C1 segment of cervical spinal cord (tissue), 14 donors: Measurements from ENCODE around the gene DOCK4.

Source experiments
- DNase-seq, 14 donors: peaks; one replicate each; lab custom pipeline; 2025; lab: John Stamatoyannopoulos, UW

DOCK4 gene

GRCh38 chr7:111775206-111775605 lies 431.0 kb downstream of the DOCK4 start:
- DNase-seq, result no peak

- no peak for DNase-seq
These were observed 433.5 kb downstream of the DOCK4 start for GRCh38 chr7:111772716-111773115.

DNA sequence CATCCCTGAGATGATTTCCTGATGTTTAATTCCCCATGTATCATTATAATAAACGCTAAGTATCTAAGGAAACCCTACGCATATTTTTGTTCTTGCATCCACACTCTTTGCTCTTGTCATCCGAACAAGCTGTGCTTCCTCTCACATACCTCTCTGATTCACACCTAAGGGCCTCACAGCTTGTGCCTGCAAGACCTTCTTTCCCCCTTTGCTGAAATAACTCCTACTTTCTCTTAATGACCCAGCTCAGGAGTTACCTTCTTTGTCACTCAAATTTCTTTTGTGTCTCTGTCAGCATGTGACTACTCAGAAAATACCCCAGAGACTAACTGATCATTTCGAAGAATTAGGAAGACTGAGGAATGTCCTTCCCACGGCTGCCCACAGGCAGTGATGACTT lies 434.6 kb downstream of the DOCK4 start:
- no peak for DNase-seq

DNA sequence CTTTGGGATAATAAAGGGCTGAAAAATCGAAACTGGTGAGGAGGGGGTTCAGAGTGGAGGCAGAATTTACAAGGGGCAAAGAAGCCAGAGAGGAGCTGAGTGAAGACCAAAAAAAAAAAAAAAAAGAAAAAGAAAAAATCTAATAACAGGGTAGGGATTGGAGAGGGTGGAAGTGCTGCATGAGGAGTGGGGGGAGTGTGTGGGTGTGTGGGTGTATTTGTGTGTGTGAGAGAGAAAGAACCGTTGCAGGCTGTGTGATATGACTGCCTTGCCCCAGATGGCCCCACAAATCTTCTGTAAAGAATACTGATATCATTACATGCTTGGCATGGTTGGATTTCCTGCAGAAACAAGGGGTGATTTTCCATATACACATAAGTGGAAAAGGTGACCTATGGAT lies 436.1 kb downstream of the DOCK4 start:
- no peak for DNase-seq

GRCh38 chr7:111765751-111766643 lies 440.2 kb downstream of the DOCK4 start:
- no peak for DNase-seq

DNA sequence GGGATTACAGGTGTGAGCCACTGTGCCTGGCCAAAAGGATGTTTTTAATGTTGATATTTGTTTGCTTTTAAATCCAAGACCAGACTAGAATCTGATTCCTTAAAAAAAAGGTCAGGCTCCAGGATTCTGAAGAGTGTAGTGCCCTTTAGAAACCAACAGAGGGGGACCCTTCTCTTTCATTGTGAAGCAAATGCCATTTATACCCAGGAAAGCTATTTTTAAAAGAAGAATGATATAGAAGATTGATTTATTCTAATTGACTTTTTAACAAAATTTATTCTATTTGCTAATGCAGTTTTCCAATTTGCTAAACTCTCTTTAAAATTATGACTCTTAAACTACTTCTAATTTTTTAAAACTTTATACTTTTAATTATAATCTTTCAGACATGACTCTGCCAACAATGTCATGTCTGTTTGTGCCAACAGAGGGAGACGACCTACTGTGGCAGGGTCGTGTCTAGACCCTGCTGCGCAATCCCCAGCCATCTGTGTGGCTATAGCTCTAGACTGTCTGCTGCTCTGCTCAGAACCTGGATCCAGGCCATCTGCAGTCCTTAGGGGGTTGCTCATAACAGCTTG lies 442.9 kb downstream of the DOCK4 start:
- DNase-seq, result no peak

DNA sequence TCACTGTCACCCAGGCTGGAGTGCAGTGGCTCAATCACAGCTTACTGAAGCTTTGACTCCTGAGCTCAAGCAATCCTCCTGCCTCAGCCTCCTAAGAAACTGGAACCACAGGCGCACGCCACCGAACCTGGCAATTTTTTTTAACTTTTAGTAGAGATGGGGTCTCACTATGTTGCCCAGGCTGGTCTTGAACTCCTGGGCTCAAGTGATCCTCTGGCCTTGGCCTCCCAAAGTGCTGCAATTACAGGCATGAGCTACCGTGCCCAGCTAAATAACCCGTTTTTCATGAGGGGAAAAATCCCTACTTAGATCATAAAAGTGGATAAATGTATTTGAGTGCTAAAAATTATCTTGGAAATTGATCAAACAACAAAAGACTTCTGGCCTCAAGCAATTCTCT lies 443.4 kb downstream of the DOCK4 start:
- no peak for DNase-seq

GRCh38 chr7:111762211-111762610 lies 444.0 kb downstream of the DOCK4 start:
- DNase-seq, result no peak

- peak in 2 of 14 donors; percentile 14 to 17 for DNase-seq
These were observed 446.2 kb downstream of the DOCK4 start for GRCh38 chr7:111760043-111760442.

- DNase-seq, result no peak
These were observed 447.9 kb downstream of the DOCK4 start for GRCh38 chr7:111758332-111758731.

DNA sequence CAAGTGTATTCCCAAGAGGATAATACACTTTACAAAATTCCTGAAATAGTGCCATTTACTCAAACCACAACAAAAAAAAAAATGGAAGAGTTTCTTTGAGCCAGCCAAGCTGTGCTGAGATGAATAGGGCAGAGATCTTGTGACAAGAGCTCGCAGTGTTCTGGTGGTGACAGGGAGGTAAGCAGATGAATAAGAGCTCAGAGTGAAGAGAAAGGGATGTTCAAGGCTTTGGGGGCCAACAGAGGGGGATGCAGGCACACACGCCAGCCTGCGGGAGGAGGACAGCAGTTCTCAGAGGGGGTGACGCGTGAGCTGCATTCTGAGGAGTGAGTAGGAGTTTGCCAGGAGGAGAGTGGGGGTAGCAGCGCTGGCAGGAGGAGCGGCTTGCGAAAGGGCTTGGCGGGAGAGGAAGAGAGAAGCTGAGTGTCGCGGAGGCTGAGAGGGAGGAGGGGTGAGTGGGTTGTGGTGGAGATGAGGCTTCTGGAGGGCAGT lies 449.5 kb downstream of the DOCK4 start:
- peak in 12 of 14 donors; percentile 31 to 89 (median 76) for DNase-seq

- peak in 1 of 14 donors; percentile 36 for DNase-seq
These were observed 450.8 kb downstream of the DOCK4 start for GRCh38 chr7:111755383-111755782.

DNA sequence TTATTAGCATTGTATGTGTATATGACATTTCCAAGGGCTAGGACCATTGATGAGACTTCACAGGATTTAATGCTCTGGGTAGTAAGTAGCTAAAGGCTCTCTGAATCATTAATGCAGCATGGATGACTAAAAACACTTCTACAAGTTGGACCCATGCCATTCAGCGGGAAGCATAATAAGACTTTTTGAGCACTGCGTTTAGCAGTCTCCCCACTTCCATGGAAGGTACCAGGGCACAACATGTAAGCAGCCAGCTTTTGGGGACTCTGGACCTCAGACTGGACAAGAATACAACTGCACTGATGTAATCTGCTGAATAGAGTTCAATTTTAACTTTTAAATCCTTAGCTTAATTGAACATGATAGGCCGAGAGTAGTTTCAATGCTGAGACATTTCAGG lies 452.2 kb downstream of the DOCK4 start:
- peak in 1 of 14 donors; percentile 22 for DNase-seq

GRCh38 chr7:111752022-111752582 lies 454.1 kb downstream of the DOCK4 start:
- DNase-seq, result peak in 6 of 14 donors; percentile 8 to 45 (median 21)

DNA sequence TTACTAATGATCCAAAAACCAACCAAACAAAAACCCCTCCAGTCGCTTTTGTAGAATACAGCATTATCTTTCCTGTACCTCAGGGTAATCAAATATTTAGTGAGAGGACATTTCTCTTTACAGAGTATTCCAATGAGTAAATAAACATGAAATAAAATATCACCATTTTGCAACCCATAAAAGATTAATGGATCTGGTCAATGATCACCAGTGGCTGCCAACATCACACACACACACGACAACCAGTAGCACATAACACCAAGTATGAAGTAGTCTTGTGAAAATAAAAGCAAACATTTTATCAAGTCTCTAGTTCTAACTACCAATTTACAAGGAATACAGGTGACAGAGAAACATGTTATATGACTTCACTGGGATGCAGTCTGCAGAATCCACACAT lies 455.3 kb downstream of the DOCK4 start:
- DNase-seq, result no peak

DNA sequence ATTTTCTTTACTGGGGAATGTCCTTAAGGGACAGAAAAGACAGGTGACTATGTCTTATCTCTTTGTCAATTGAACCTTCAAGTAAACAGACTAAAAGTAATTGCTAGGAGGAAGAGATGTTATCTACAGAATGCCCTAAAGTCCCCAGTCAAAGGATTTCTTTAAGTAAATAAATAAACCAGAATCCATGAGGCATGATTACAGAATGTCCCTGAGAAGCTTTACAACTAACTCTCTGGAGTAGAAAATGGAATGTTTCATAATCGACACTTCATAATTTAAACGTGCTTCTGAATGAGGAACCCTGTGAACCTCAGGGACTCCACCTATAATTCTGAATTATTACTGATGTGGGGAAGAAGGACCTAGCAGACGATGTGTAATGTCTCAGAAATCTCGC lies 456.0 kb downstream of the DOCK4 start:
- DNase-seq, result no peak

- no peak for DNase-seq
These were observed 456.6 kb downstream of the DOCK4 start for GRCh38 chr7:111749625-111750024.

GRCh38 chr7:111747718-111748117 lies 458.5 kb downstream of the DOCK4 start:
- DNase-seq, result no peak

DNA sequence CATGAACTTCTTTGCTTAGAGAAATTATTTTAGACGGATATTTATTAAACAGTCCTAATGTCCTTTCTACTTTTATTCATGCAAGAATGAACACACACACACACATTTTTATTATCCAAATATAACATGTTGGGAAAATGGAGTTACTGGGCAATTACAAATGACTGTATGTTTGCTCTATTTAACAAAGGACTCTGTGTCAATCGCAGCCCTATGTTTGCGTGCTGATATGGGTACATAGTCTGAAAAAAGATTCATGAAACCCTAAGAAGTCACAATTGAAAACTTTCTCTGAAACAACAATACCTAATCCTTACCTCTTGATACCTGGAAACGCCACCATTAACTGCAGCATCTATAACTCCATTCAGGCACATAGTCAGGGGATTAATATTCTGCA lies 459.2 kb downstream of the DOCK4 start:
- no peak for DNase-seq

DNA sequence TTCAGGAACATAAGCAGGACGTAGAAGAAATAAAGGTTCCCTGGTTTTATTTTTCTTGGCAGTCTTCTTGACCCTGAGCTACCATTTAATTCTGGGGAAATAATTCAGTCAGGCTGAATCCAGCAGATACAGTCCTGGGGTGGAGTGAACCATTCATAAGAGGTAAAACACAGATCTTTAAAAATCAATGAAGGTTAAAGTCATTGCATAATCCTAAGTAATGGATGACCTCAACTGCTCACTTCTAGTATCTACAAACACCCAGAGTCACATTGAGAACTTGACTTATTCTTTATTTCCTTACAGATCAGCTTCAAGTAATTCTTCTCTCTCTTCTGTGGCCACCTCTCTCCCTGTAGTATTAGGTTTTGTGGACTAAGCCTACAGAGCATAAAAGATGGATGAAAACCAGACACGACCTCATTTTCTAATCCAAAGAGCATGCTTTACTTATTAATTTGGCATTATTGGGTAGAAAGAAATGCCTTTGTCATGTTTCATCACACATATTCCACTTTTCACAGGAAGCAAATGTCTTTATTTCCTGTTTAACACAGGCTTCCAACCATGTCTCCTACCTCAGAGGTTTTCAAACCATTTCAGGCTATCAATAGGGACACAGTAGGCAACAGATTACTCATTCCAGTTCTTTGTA lies 461.6 kb downstream of the DOCK4 start:
- no peak for DNase-seq

GRCh38 chr7:111743244-111743847 lies 462.9 kb downstream of the DOCK4 start:
- no peak for DNase-seq

- peak in 2 of 14 donors; percentile 24 to 27 for DNase-seq
These were observed 464.4 kb downstream of the DOCK4 start for GRCh38 chr7:111741811-111742240.
